ENCODE measurements around the gene ZNF768. TPM values are rescaled to one million over a fixed set of nuclear protein-coding genes. Genes with fewer than 3 reads are reported as not detected.
A peak's percentile ranks its signal among the peaks of the same experiment; 100 is the strongest.

ZNF768 gene
- total RNA-seq, 1 donor from 2014 or later = 31.4 TPM

GRCh38 chr16:30551781-30552180 is 25.4 kb upstream of the ZNF768 start:
- H3K27me3 Mint-ChIP-seq (ENCODE audit: unreplicated experiment) = peaks cover 9% of the 10 kb centered on the region
- H3K4me3 Mint-ChIP-seq (ENCODE audit: unreplicated experiment) = no peak overlapping the region
- no peak for DNase-seq (ENCODE audit: low spot score)
- H3K27ac Mint-ChIP-seq (ENCODE audit: unreplicated experiment) = no peak overlapping the region
- H3K4me1 Mint-ChIP-seq (ENCODE audit: unreplicated experiment) = peaks cover 25% of the 10 kb centered on the region
- TF ChIP-seq CTCF (IDR thresholded peaks at IDR 0.05; ENCODE audit: unreplicated experiment) = no peak
- H3K36me3 Mint-ChIP-seq (ENCODE audit: low read depth, unreplicated experiment) = peaks cover 15% of the 10 kb centered on the region
- no peaks in the 10 kb centered on the region for H3K9me3 Mint-ChIP-seq (ENCODE audit: unreplicated experiment)

DNA sequence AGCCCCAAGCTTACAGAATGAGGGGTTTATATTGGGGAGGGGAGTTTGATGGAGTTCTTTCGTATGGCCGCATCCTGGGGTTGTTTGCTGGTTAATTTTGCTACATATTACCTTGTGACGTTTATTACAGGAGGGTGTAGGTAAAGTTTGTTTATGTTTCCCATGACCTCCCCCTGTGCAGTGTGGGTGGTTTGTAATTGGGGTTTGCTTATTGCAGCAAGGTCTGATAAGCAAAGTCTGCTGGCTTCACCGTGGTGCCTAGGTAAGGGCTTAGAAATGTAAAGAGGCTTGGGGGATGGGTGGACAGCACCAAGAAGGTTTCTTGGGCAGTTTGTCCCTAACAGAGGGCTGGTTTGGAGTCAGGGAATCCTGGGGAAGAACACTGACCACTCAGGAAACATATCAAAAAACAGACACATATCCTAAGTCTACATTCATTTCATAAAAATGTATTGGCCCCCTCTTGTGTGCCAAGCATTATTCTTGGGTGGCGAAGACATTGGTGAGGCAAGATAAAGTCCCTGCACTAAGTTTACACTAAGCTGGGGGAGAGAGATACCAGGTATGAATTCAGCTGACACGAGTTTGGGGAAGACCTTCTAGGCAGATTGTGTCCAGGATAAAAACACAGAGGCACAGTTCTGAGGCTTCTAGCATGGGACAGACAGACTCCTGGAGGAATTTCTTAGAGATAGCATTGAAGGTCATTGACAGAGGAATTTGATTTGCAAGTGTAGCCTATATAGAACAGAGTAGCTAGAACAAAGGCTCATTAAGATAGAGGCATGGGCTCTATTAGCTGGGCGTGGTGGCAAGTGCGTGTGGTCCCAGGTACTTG is 22.3 kb upstream of the ZNF768 start:
- Mint-ChIP-seq H3K27ac (ENCODE audit: unreplicated experiment) (no peak overlapping the region), H3K4me1 (ENCODE audit: unreplicated experiment) (peaks cover 20% of the 10 kb centered on the region), H3K36me3 (ENCODE audit: low read depth, unreplicated experiment) (peaks cover 3% of the 10 kb centered on the region), H3K9me3 (ENCODE audit: unreplicated experiment) (no peaks in the 10 kb centered on the region), H3K27me3 (ENCODE audit: unreplicated experiment) (peaks cover 7% of the 10 kb centered on the region), H3K4me3 (ENCODE audit: unreplicated experiment) (peak overlapping the region; percentile 29)
- TF ChIP-seq CTCF (IDR thresholded peaks at IDR 0.05; ENCODE audit: unreplicated experiment) = no peak
- DNase-seq (ENCODE audit: low spot score) = no peak

DNA sequence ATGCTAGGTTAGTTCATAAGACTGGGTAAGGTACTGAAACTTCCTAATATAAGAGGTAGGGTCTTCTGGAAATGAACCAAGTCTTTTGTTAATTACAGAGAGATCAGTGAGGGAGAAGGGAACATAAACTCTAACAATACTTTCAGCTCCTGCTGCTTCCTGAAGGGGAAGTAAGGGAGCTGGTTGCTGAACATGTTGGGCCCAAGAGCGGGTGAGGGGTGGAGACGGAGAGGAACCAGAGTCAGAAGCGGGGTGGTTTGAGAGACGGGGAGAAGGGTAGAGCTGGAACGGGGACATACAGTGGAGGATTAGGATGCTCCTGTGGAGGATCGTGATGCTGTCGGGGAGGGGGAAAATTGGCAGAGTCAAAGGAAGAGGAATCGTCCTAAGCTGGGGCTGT is 19.7 kb upstream of the ZNF768 start:
- H3K9me3 Mint-ChIP-seq (ENCODE audit: unreplicated experiment) = no peaks in the 10 kb centered on the region
- no peak overlapping the region for H3K4me3 Mint-ChIP-seq (ENCODE audit: unreplicated experiment)
- no peaks in the 10 kb centered on the region for H3K36me3 Mint-ChIP-seq (ENCODE audit: low read depth, unreplicated experiment)
- peaks cover 14% of the 10 kb centered on the region for H3K4me1 Mint-ChIP-seq (ENCODE audit: unreplicated experiment)
- H3K27ac Mint-ChIP-seq (ENCODE audit: unreplicated experiment) = peak overlapping the region; percentile 22
- no peak for DNase-seq (ENCODE audit: low spot score)
- TF ChIP-seq CTCF (IDR thresholded peaks at IDR 0.05; ENCODE audit: unreplicated experiment) = no peak
- peaks cover 7% of the 10 kb centered on the region for H3K27me3 Mint-ChIP-seq (ENCODE audit: unreplicated experiment)

DNA sequence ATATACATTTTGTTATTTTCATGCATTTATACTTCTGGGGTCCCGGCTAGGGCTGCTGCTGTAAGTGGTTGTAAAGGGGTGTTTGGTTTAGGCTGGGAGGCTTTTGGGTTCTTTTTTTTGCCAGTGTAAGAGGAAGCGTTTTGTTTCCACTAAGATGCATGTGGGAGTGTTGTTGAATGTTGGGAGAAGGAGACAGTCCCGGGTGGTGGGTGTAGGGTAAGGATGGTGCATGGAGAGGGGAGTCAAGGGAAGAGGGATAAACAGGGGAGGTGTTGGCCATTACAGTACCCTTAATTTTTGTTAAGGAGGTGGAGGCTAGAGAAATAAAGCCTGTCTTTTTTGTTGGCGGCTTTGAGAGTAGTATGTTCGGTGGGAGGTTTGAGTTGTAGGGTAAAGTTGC is 16.7 kb upstream of the ZNF768 start:
- peaks cover 9% of the 10 kb centered on the region for H3K4me1 Mint-ChIP-seq (ENCODE audit: unreplicated experiment)
- no peaks in the 10 kb centered on the region for H3K9me3 Mint-ChIP-seq (ENCODE audit: unreplicated experiment)
- H3K27ac Mint-ChIP-seq (ENCODE audit: unreplicated experiment) = no peak overlapping the region
- no peak for TF ChIP-seq CTCF (IDR thresholded peaks at IDR 0.05; ENCODE audit: unreplicated experiment)
- no peaks in the 10 kb centered on the region for H3K36me3 Mint-ChIP-seq (ENCODE audit: low read depth, unreplicated experiment)
- H3K27me3 Mint-ChIP-seq (ENCODE audit: unreplicated experiment) = peaks cover 5% of the 10 kb centered on the region
- DNase-seq (ENCODE audit: low spot score) = no peak
- no peak overlapping the region for H3K4me3 Mint-ChIP-seq (ENCODE audit: unreplicated experiment)
